SH-SY5Y (cell line): ENCODE results near the gene MSL1.

Experiments
- GATA2 ChIP-seq: IDR thresholded peaks from 2 replicates; pipeline ENCODE4 v1.6.1; 2011; ENCODE audit warnings: mild to moderate bottlenecking, low read depth, low read length
- GATA3 ChIP-seq: IDR thresholded peaks from 2 replicates; pipeline ENCODE4 v1.6.1; 2011; ENCODE audit warnings: low read depth, mild to moderate bottlenecking, low read length, moderate library complexity

- TF ChIP-seq GATA2, result no peak
- TF ChIP-seq GATA3, result no peak
Observed at GRCh38 chr17:40145476-40145875, 23.7 kb downstream of the MSL1 start.
